Activated naive CD4-positive, alpha-beta T cell treated with anti-CD3 and anti-CD28 coated beads, Interleukin-2, amount 50 U/mL, for 24 hours (primary cell): ENCODE measurements around the gene ADAMTS14.
"Not testable (repeated sequence)": the region's sequence is repeated elsewhere in the genome, so short reads cannot be mapped to it uniquely, and the experiment has no call there.

Source experiments
- H3K27ac Mint-ChIP-seq: one replicate; pipeline ENCODE4 v1.8.0; 2021; ENCODE audit warnings: mild to moderate bottlenecking, mixed read lengths
- H3K27me3 Mint-ChIP-seq: one replicate; pipeline ENCODE4 v1.8.0; 2021; ENCODE audit warnings: mixed read lengths
- H3K36me3 Mint-ChIP-seq: one replicate; pipeline ENCODE4 v1.8.0; 2021; ENCODE audit warnings: mixed read lengths
- H3K4me1 Mint-ChIP-seq: one replicate; pipeline ENCODE4 v1.8.0; 2021; ENCODE audit warnings: mixed read lengths
- H3K4me3 Mint-ChIP-seq: one replicate; pipeline ENCODE4 v1.8.0; 2021; ENCODE audit warnings: mild to moderate bottlenecking, mixed read lengths
- H3K9me3 Mint-ChIP-seq: one replicate; pipeline ENCODE4 v1.8.0; 2021; ENCODE audit warnings: mixed read lengths

Gene ADAMTS14

GRCh38 chr10:70650104-70650503 lies 22.2 kb upstream of the ADAMTS14 start:
- no peaks in the 10 kb centered on the region for H3K4me1 Mint-ChIP-seq
- H3K27me3 Mint-ChIP-seq = no peaks in the 10 kb centered on the region
- peaks cover 4% of the 10 kb centered on the region for H3K36me3 Mint-ChIP-seq
- peaks cover 9% of the 10 kb centered on the region for H3K9me3 Mint-ChIP-seq
- no peak overlapping the region for H3K4me3 Mint-ChIP-seq
- H3K27ac Mint-ChIP-seq = no peak overlapping the region

GRCh38 chr10:70650718-70651117 lies 21.6 kb upstream of the ADAMTS14 start:
- Mint-ChIP-seq H3K27ac (no peak overlapping the region), H3K36me3 (peaks cover 4% of the 10 kb centered on the region), H3K4me1 (no peaks in the 10 kb centered on the region), H3K27me3 (no peaks in the 10 kb centered on the region), H3K9me3 (peaks cover 9% of the 10 kb centered on the region), H3K4me3 (no peak overlapping the region)

GRCh38 chr10:70651661-70652060 lies 20.6 kb upstream of the ADAMTS14 start:
- Mint-ChIP-seq H3K27me3 (no peaks in the 10 kb centered on the region), H3K4me1 (peaks cover 6% of the 10 kb centered on the region), H3K4me3 (no peak overlapping the region), H3K27ac (no peak overlapping the region), H3K36me3 (peaks cover 4% of the 10 kb centered on the region), H3K9me3 (peaks cover 9% of the 10 kb centered on the region)

- H3K27me3 Mint-ChIP-seq = no peaks in the 10 kb centered on the region
- no peak overlapping the region for H3K4me3 Mint-ChIP-seq
- peaks cover 6% of the 10 kb centered on the region for H3K9me3 Mint-ChIP-seq
- peaks cover 9% of the 10 kb centered on the region for H3K4me1 Mint-ChIP-seq
- no peak overlapping the region for H3K27ac Mint-ChIP-seq
- peaks cover 4% of the 10 kb centered on the region for H3K36me3 Mint-ChIP-seq
Measured at GRCh38 chr10:70652761-70653657, 19.3 kb upstream of the ADAMTS14 start.

- Mint-ChIP-seq H3K27ac (no peak overlapping the region), H3K4me1 (peaks cover 9% of the 10 kb centered on the region), H3K27me3 (no peaks in the 10 kb centered on the region), H3K4me3 (no peak overlapping the region), H3K9me3 (peaks cover 13% of the 10 kb centered on the region), H3K36me3 (peaks cover 3% of the 10 kb centered on the region)
Measured at GRCh38 chr10:70655316-70655715, 17.0 kb upstream of the ADAMTS14 start.

GRCh38 chr10:70656489-70656888 lies 15.8 kb upstream of the ADAMTS14 start:
- Mint-ChIP-seq H3K4me1 (peaks cover 9% of the 10 kb centered on the region), H3K36me3 (peaks cover 3% of the 10 kb centered on the region), H3K27ac (no peak overlapping the region), H3K9me3 (peaks cover 9% of the 10 kb centered on the region), H3K4me3 (no peak overlapping the region), H3K27me3 (no peaks in the 10 kb centered on the region)

- Mint-ChIP-seq H3K4me1 (peaks cover 9% of the 10 kb centered on the region), H3K9me3 (peaks cover 8% of the 10 kb centered on the region), H3K36me3 (no peaks in the 10 kb centered on the region), H3K4me3 (no peak overlapping the region), H3K27me3 (no peaks in the 10 kb centered on the region), H3K27ac (no peak overlapping the region)
Measured at GRCh38 chr10:70657041-70657440, 15.3 kb upstream of the ADAMTS14 start.

- H3K4me3 Mint-ChIP-seq = no peak overlapping the region
- peaks cover 9% of the 10 kb centered on the region for H3K4me1 Mint-ChIP-seq
- no peaks in the 10 kb centered on the region for H3K27me3 Mint-ChIP-seq
- no peak overlapping the region for H3K27ac Mint-ChIP-seq
- peaks cover 8% of the 10 kb centered on the region for H3K9me3 Mint-ChIP-seq
- H3K36me3 Mint-ChIP-seq = no peaks in the 10 kb centered on the region
Measured at GRCh38 chr10:70658582-70659136, 13.6 kb upstream of the ADAMTS14 start.

GRCh38 chr10:70659306-70659705 lies 13.0 kb upstream of the ADAMTS14 start:
- Mint-ChIP-seq H3K27ac (no peak overlapping the region), H3K4me3 (no peak overlapping the region), H3K36me3 (no peaks in the 10 kb centered on the region), H3K4me1 (peaks cover 9% of the 10 kb centered on the region), H3K9me3 (peaks cover 8% of the 10 kb centered on the region), H3K27me3 (no peaks in the 10 kb centered on the region)

GRCh38 chr10:70660722-70661121 lies 11.6 kb upstream of the ADAMTS14 start:
- Mint-ChIP-seq H3K36me3 (no peaks in the 10 kb centered on the region), H3K27ac (no peak overlapping the region), H3K27me3 (no peaks in the 10 kb centered on the region), H3K9me3 (peaks cover 8% of the 10 kb centered on the region), H3K4me3 (no peak overlapping the region), H3K4me1 (peaks cover 9% of the 10 kb centered on the region)

- Mint-ChIP-seq H3K9me3 (peaks cover 8% of the 10 kb centered on the region), H3K27me3 (no peaks in the 10 kb centered on the region), H3K27ac (no peak overlapping the region), H3K4me3 (no peak overlapping the region), H3K4me1 (peaks cover 1% of the 10 kb centered on the region), H3K36me3 (no peaks in the 10 kb centered on the region)
Measured at GRCh38 chr10:70661623-70662361, 10.5 kb upstream of the ADAMTS14 start.

- no peaks in the 10 kb centered on the region for H3K4me1 Mint-ChIP-seq
- no peaks in the 10 kb centered on the region for H3K36me3 Mint-ChIP-seq
- no peaks in the 10 kb centered on the region for H3K27me3 Mint-ChIP-seq
- no peak overlapping the region for H3K4me3 Mint-ChIP-seq
- H3K27ac Mint-ChIP-seq = no peak overlapping the region
- peaks cover 8% of the 10 kb centered on the region for H3K9me3 Mint-ChIP-seq
Measured at GRCh38 chr10:70662362-70663220, 9.7 kb upstream of the ADAMTS14 start.

GRCh38 chr10:70663458-70664409 lies 8.6 kb upstream of the ADAMTS14 start:
- not testable (repeated sequence) for H3K4me1 Mint-ChIP-seq, H3K27ac Mint-ChIP-seq, H3K36me3 Mint-ChIP-seq, H3K9me3 Mint-ChIP-seq, H3K4me3 Mint-ChIP-seq, H3K27me3 Mint-ChIP-seq

GRCh38 chr10:70664702-70665195 lies 7.6 kb upstream of the ADAMTS14 start:
- H3K4me1 Mint-ChIP-seq = no peaks in the 10 kb centered on the region
- H3K27me3 Mint-ChIP-seq = no peaks in the 10 kb centered on the region
- H3K27ac Mint-ChIP-seq = no peak overlapping the region
- no peak overlapping the region for H3K4me3 Mint-ChIP-seq
- H3K36me3 Mint-ChIP-seq = no peaks in the 10 kb centered on the region
- H3K9me3 Mint-ChIP-seq = no peaks in the 10 kb centered on the region
